HepG2 (cell line): ENCODE data around the gene SEPHS1. TPM values are rescaled to one million over a fixed set of nuclear protein-coding genes. Genes with fewer than 3 reads are reported as not detected.

Source experiments
- CCAR2 ChIP-seq: fragments of 200-400 bp; formaldehyde crosslinking; optimal IDR thresholded peaks from 2 replicates; pipeline ENCODE3; 2018; ENCODE audit warnings: low read depth, mild to moderate bottlenecking, low read length, moderate library complexity
- NR2F6 ChIP-seq, 2 experiments: IDR thresholded peaks; 2 replicates each; pipeline ENCODE4 v1.6.1; 2016; ENCODE audit warnings: antibody characterized with exemption in 1 of 2, mild to moderate bottlenecking in 1 of 2
- PHF8 ChIP-seq: sonication (generic); formaldehyde crosslinking; IDR thresholded peaks from 2 replicates; pipeline ENCODE4 v1.5.0; 2020; ENCODE audit warnings: missing genetic modification reagents
- POLR2G ChIP-seq: fragments of 200-400 bp; formaldehyde crosslinking; IDR thresholded peaks from 2 replicates; pipeline ENCODE4 v1.6.1; 2018; ENCODE audit warnings: mild to moderate bottlenecking, low read depth, low read length, moderate library complexity
- RBAK ChIP-seq: sonication (generic); formaldehyde crosslinking; IDR thresholded peaks from 2 replicates; pipeline ENCODE4 v1.5.1; 2020; ENCODE audit warnings: mild to moderate bottlenecking, missing genetic modification reagents
- RBFOX2 ChIP-seq: fragments of 200-400 bp; formaldehyde crosslinking; IDR thresholded peaks from 2 replicates; pipeline ENCODE4 v1.6.1; 2017; ENCODE audit warnings: low read depth, mild to moderate bottlenecking, low read length
- SUZ12 ChIP-seq: fragments of 150-350 bp; IDR thresholded peaks from 2 replicates; pipeline ENCODE4 v1.6.1; 2014; ENCODE audit warnings: low read depth, low read length
- YY1 ChIP-seq: IDR thresholded peaks from 2 replicates; pipeline ENCODE4 v1.6.1; 2011; ENCODE audit warnings: low read length, low read depth, moderate library complexity, mild to moderate bottlenecking; ENCODE audit not compliant: insufficient read depth, insufficient replicate concordance
- ZFY ChIP-seq: sonication (generic); formaldehyde crosslinking; IDR thresholded peaks from 2 replicates; pipeline ENCODE4 v1.4.0; 2020; ENCODE audit warnings: missing genetic modification reagents
- ZNF143 ChIP-seq: sonication (generic); formaldehyde crosslinking; IDR thresholded peaks from 2 replicates; pipeline ENCODE4 v1.4.0; 2020; ENCODE audit warnings: missing genetic modification reagents
- ZNF20 ChIP-seq: sonication (generic); formaldehyde crosslinking; IDR thresholded peaks from 2 replicates; pipeline ENCODE4 v1.4.0; 2020; ENCODE audit warnings: mild to moderate bottlenecking, moderate library complexity, missing genetic modification reagents
- ZNF317 ChIP-seq: sonication (generic); formaldehyde crosslinking; IDR thresholded peaks from 2 replicates; pipeline ENCODE4 v1.5.0; 2020; ENCODE audit warnings: mild to moderate bottlenecking, missing genetic modification reagents
- ZNF335 ChIP-seq: sonication (generic); formaldehyde crosslinking; IDR thresholded peaks from 2 replicates; pipeline ENCODE4 v1.4.0; 2020; ENCODE audit warnings: missing genetic modification reagents
- ZNF652 ChIP-seq: IDR thresholded peaks from 2 replicates; pipeline ENCODE4 v1.6.1; 2016; ENCODE audit warnings: low read depth, borderline replicate concordance
- ZNF841 ChIP-seq: sonication (generic); formaldehyde crosslinking; IDR thresholded peaks from 2 replicates; pipeline ENCODE4 v1.8.1; 2023; ENCODE audit warnings: missing genetic modification reagents, borderline replicate concordance
- polyA plus RNA-seq, 8 experiments: library from polyadenylated mRNA; depleted of rRNA in 3 of 8; stranded (reverse) in 7 of 8; unstranded in 1 of 8; fragments of >200 nt; fragmentation: Illumina TruSeq in 4 of 8; extraction: Trizol in 4 of 8; gene quantifications; 2 replicates each; pipeline versions ENCODE4 v1.2.1 to v1.2.3, GENCODE V29; 2011 to 2016; ENCODE audit warnings: low read depth in 4 of 8, missing spikeins in 1 of 8, mixed read lengths in 1 of 8; ENCODE audit not compliant: insufficient read depth in 1 of 8
- total RNA-seq, 5 experiments: library from RNA; depleted of rRNA; stranded (reverse); fragments of >200 nt; fragmentation: Illumina TruSeq; extraction: Trizol; gene quantifications; 2 replicates each; pipeline ENCODE4 v1.2.3, GENCODE V29; 2016; ENCODE audit warnings: low read depth in 1 of 5
- TF ChIP-seq, protein P1 (sequence below): sonication (generic); formaldehyde crosslinking; IDR thresholded peaks from 2 replicates; pipeline ENCODE4 v1.4.0; 2020; ENCODE audit warnings: missing genetic modification reagents
- TF ChIP-seq, protein P2 (sequence below): sonication (generic); formaldehyde crosslinking; IDR thresholded peaks from 2 replicates; pipeline ENCODE4 v1.9.0; 2022; ENCODE audit warnings: missing genetic modification reagents, mild to moderate bottlenecking, borderline replicate concordance

The SEPHS1 gene
- total and polyA plus RNA-seq, 2 of the 13 experiments (the other 11 are each of a cell fraction or from before 2014, with no cell fraction given): 57.8 to 61.5 TPM

GRCh38 chr10:13347500-13348156 lies 465 bp downstream of the SEPHS1 start (continued):
- TF ChIP-seq, protein P1, sequence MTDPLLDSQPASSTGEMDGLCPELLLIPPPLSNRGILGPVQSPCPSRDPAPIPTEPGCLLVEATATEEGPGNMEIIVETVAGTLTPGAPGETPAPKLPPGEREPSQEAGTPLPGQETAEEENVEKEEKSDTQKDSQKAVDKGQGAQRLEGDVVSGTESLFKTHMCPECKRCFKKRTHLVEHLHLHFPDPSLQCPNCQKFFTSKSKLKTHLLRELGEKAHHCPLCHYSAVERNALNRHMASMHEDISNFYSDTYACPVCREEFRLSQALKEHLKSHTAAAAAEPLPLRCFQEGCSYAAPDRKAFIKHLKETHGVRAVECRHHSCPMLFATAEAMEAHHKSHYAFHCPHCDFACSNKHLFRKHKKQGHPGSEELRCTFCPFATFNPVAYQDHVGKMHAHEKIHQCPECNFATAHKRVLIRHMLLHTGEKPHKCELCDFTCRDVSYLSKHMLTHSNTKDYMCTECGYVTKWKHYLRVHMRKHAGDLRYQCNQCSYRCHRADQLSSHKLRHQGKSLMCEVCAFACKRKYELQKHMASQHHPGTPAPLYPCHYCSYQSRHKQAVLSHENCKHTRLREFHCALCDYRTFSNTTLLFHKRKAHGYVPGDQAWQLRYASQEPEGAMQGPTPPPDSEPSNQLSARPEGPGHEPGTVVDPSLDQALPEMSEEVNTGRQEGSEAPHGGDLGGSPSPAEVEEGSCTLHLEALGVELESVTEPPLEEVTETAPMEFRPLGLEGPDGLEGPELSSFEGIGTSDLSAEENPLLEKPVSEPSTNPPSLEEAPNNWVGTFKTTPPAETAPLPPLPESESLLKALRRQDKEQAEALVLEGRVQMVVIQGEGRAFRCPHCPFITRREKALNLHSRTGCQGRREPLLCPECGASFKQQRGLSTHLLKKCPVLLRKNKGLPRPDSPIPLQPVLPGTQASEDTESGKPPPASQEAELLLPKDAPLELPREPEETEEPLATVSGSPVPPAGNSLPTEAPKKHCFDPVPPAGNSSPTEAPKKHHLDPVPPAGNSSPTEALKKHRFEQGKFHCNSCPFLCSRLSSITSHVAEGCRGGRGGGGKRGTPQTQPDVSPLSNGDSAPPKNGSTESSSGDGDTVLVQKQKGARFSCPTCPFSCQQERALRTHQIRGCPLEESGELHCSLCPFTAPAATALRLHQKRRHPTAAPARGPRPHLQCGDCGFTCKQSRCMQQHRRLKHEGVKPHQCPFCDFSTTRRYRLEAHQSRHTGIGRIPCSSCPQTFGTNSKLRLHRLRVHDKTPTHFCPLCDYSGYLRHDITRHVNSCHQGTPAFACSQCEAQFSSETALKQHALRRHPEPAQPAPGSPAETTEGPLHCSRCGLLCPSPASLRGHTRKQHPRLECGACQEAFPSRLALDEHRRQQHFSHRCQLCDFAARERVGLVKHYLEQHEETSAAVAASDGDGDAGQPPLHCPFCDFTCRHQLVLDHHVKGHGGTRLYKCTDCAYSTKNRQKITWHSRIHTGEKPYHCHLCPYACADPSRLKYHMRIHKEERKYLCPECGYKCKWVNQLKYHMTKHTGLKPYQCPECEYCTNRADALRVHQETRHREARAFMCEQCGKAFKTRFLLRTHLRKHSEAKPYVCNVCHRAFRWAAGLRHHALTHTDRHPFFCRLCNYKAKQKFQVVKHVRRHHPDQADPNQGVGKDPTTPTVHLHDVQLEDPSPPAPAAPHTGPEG: 0 out of 2 replicates have a peak, but pooled peaks have one; percentile 1
- TF ChIP-seq SUZ12: peak; percentile 34; the same call in 1 of the 2 replicates
- peak; percentile 10 for TF ChIP-seq PHF8
- TF ChIP-seq CCAR2: no peak
- peak; percentile 50 for TF ChIP-seq YY1
- peak; percentile 73 for TF ChIP-seq ZNF143 (CRISPR knock-in tag)
- TF ChIP-seq RBAK (CRISPR knock-in tag): no peak
- no peak for TF ChIP-seq NR2F6 (IDR thresholded peaks at IDR 0.05)
- no peak for TF ChIP-seq NR2F6 (CRISPR knock-in tag; IDR thresholded peaks at IDR 0.05)
- peak; percentile 69 for TF ChIP-seq ZFY (CRISPR knock-in tag)
- TF ChIP-seq, protein P2, sequence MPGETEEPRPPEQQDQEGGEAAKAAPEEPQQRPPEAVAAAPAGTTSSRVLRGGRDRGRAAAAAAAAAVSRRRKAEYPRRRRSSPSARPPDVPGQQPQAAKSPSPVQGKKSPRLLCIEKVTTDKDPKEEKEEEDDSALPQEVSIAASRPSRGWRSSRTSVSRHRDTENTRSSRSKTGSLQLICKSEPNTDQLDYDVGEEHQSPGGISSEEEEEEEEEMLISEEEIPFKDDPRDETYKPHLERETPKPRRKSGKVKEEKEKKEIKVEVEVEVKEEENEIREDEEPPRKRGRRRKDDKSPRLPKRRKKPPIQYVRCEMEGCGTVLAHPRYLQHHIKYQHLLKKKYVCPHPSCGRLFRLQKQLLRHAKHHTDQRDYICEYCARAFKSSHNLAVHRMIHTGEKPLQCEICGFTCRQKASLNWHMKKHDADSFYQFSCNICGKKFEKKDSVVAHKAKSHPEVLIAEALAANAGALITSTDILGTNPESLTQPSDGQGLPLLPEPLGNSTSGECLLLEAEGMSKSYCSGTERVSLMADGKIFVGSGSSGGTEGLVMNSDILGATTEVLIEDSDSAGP: peak; percentile 26
- TF ChIP-seq ZNF335: peak; percentile 89; the same call in 1 of the 2 replicates
- peak; percentile 10; the same call in 1 of the 2 replicates for TF ChIP-seq POLR2G
- TF ChIP-seq ZNF20 (CRISPR knock-in tag): no peak
- peak; percentile 78 for TF ChIP-seq ZNF652
- TF ChIP-seq RBFOX2: peak; percentile 60
- no peak for TF ChIP-seq ZNF841 (CRISPR knock-in tag)
- no peak for TF ChIP-seq ZNF317 (CRISPR knock-in tag)
